Measurements from ENCODE around the gene CNTNAP2.

Gene CNTNAP2

DNA sequence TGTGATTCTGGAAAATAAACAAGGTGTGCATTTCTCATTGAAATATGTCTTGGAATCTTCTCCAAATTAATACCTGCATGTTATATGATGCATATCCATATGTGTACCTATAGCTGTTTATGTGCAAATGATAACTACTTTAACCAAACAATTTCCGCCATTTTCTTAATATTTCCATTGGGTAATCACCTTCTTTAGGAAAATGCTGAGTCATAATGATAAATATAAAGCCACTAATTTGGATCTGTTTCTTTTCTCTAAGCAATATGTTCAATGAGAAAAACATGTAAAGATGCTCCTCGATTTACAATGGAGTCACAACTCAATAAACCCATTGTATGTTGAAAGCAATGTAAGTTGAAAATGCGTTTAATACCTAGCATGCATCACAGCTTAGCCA is 574.4 kb downstream of the CNTNAP2 start:
- no peak for DNase-seq (ENCODE audit: low spot score)

- DNase-seq (ENCODE audit: low spot score): no peak
Measured at GRCh38 chr7:146698995-146699610, 582.5 kb downstream of the CNTNAP2 start.

- DNase-seq (ENCODE audit: low spot score): no peak
Measured at GRCh38 chr7:146700015-146700560, 583.5 kb downstream of the CNTNAP2 start.

- DNase-seq (ENCODE audit: low spot score): no peak
Measured at GRCh38 chr7:146701166-146701565, 584.6 kb downstream of the CNTNAP2 start.

GRCh38 chr7:146702898-146703297 is 586.3 kb downstream of the CNTNAP2 start:
- DNase-seq (ENCODE audit: low spot score): no peak

GRCh38 chr7:146709451-146710027 is 592.9 kb downstream of the CNTNAP2 start:
- no peak for DNase-seq (ENCODE audit: low spot score)

DNA sequence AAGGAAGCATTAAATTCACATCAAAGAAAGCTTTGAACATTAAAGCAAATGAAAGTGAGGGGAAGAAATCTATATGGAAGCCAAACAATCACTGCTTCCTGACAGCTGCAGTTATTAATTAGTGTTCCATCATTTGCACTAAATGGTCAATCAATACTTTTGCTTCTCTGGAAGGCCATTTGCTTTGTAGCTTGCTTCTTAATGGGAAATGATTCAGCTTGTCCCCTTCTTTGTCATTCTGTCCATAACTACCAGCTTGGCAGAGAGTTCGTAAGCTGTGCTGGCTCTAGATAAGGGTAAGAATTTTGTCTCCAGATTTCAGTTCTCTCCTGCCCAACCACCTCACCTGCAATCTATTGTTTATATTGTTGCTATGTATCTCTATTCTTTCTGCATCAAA is 596.6 kb downstream of the CNTNAP2 start:
- DNase-seq (ENCODE audit: low spot score): no peak

DNA sequence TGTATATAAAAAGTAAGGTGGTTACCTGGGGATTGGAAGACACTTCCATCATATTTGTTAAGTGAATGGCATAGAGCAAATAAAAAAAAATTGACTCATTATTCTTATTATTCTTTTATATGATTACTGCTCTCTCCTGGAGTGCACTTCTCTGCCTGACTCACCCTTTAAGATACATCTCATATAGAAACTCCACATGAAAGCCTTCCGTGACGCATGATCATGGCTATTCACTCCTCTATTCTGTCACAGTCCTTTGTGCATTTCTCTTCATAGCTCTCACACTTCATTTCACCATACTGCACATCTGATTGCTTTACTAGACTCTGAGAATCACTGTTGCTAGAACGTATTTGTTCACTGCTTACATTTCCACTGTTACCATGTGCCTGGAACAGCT is 597.3 kb downstream of the CNTNAP2 start:
- no peak for DNase-seq (ENCODE audit: low spot score)

GRCh38 chr7:146720195-146720594 is 603.6 kb downstream of the CNTNAP2 start:
- no peak for DNase-seq (ENCODE audit: low spot score)

GRCh38 chr7:146722986-146723385 is 606.4 kb downstream of the CNTNAP2 start:
- no peak for DNase-seq (ENCODE audit: low spot score)

DNA sequence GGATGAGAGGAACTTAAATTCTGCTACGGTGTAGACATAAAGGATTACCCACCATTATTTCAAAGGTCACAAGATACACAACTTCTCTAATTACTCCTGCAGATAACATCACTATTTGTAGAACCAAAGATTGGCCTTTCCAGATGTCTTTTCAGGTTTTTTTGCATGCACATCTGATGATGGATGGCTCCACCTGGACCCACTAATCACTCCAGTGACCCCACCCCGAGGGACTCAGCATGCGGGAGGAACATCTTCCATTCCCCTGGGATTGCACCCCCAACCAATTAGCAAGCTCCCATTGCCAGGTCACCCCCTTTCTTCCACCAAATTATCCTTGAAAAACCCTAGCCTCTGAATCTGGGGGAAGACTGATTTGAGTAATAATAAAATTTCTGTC is 608.9 kb downstream of the CNTNAP2 start:
- DNase-seq (ENCODE audit: low spot score): no peak

GRCh38 chr7:146728141-146728540 is 611.5 kb downstream of the CNTNAP2 start:
- DNase-seq (ENCODE audit: low spot score): no peak

- DNase-seq (ENCODE audit: low spot score): no peak
Measured at GRCh38 chr7:146728611-146729010, 612.0 kb downstream of the CNTNAP2 start.

GRCh38 chr7:146731185-146731584 is 614.6 kb downstream of the CNTNAP2 start:
- DNase-seq (ENCODE audit: low spot score): no peak

DNA sequence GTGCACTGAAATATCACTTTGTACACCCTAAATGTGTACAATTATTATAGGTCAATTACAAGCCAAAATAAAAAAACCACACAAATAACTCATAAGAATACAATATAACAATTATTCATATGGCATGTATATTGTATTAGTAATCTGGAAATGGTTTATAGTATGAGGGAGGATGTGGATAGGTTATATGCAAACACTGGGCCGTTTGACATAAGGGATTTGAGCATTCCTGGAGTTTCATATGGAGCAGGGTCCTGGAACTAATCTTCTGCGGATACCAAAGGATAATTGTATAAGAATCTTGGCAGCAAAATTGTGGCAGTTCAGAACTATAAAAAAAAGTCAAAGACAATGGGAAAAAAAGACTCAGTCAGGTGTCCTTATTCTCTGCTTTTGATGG is 619.4 kb downstream of the CNTNAP2 start:
- DNase-seq (ENCODE audit: low spot score): no peak

DNA sequence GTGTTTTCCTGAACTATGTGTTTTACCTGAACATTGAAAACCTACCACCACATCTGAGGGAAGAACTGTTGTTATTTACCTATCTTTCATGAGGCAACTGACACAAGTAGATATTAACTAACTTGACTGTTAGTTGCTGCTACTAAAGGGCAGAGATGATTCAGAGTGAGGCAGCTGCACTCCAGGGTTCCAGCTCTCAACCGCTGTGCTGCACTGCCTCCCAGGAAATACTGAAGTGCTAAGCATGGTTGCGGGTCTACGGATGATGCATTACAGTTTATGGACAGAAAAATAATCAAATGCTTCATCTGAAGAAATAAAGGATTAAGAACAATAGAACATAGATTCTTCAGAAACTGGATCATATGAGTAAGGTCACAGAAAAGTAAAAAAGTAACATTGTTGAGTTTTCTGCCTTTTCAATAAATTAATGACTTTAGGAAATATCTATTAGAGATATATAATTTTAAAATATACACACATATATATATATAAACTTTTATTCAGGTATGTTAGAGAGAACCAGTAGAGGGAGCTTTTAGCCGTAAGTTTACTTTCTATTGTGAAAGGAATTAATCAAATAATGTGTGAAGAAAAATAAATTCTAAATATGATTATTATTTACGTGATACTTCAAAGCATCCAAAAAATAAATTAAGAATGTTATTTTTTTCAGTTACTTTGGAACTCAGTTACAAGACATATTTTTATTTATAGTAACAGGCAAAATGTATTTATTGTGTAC is 620.0 kb downstream of the CNTNAP2 start:
- no peak for DNase-seq (ENCODE audit: low spot score)

- no peak for DNase-seq (ENCODE audit: low spot score)
Measured at GRCh38 chr7:146740039-146740438, 623.4 kb downstream of the CNTNAP2 start.

DNA sequence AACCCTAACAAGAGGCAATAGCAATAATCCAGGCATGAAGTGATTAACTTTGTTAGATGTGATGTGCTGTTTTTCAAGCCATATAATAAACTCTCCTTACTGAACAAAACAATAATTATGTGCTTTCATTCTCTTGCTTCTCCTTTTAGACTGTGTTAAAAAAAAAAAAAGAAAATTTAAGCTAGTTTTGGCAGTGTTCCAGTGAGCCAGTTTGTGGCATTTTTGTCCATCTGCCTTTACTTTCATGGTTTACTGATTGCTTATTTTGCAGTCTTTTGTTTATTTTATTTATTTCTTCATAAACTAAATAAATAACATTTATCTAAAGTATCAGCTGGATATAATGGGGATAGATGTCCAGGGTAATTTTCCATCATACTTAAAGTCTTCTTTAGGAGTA is 625.3 kb downstream of the CNTNAP2 start:
- no peak for DNase-seq (ENCODE audit: low spot score)

DNA sequence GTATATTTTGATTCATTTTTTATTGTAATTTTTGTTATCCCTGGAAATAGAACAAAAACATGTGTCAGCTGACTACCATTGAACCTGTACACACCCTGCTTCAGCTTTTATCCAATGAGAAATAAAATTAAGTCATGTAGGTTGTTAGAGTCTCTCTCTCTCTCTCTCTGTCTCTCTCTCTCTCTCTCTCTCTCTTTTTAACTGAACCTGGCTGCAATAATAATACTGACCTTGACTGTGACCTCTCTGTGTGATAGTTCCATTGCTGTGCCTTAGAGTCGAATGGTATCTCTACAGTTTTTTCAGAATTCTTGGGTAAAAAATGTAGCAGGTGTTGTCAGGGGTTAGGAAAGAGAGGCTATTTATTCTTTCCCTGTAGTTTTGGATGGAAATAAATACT is 637.8 kb downstream of the CNTNAP2 start:
- no peak for DNase-seq (ENCODE audit: low spot score)

GRCh38 chr7:146755585-146755984 is 639.0 kb downstream of the CNTNAP2 start:
- DNase-seq (ENCODE audit: low spot score): no peak

- DNase-seq (ENCODE audit: low spot score): no peak
Measured at GRCh38 chr7:146764458-146764857, 647.9 kb downstream of the CNTNAP2 start.

DNA sequence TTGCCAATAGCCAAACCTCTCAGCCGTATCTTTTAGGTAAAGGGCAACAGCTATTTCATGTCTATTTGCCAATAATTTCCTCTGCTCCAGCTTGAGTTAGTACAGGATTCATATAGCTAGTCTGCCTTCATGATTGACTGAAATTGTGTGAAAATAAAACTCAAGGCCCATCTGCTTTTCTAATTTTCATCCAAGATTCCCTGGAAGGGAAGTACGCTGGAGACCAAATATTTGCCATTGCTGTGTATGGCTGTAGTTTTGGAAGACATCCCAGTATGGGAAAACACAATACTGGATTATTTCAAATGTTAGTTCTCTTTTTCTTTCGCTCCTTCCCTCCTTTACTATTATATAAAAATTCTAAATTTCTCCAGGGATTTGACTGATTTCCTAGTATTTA is 652.4 kb downstream of the CNTNAP2 start:
- no peak for DNase-seq (ENCODE audit: low spot score)

DNA sequence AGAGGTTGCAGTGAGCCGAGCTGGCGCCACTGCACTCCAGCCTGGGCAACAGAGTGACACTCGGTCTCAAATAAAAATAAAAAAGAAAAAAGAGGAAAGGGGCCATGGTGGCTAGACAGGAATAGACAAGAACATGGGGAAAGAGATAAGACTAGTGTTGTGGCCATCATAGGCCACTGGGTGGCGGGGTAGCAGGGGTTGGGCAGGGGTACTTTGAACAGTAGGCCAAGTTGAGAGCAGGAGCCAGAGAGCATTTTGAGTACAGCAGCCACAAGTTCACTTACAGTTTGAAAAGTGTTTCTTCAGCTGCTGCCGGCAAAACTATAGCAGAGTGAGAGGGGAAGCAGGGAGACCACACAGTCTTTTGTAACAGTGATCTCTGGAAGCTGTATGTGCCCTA is 656.0 kb downstream of the CNTNAP2 start:
- DNase-seq (ENCODE audit: low spot score): no peak

Measured in LoVo (cell line).